Dermis blood vessel endothelial cell (primary cell): ENCODE data around the gene ZC3H18. TPM values are rescaled to one million over a fixed set of nuclear protein-coding genes. Genes with fewer than 3 reads are reported as not detected.
"Not testable (repeated sequence)": the region's sequence is repeated elsewhere in the genome, so short reads cannot be mapped to it uniquely, and the experiment has no call there.

Source experiments
- DNase-seq: peaks from one replicate; pipeline ENCODE4 v3.0.0; 2010
- total RNA-seq: library from RNA; depleted of rRNA; stranded (reverse); fragments of >200 nt; gene quantifications from 2 replicates; pipeline ENCODE4 v1.2.3, GENCODE V29; 2014

ZC3H18 gene
- total RNA-seq, 1 donor from 2014 or later, result 15.3 TPM

DNA sequence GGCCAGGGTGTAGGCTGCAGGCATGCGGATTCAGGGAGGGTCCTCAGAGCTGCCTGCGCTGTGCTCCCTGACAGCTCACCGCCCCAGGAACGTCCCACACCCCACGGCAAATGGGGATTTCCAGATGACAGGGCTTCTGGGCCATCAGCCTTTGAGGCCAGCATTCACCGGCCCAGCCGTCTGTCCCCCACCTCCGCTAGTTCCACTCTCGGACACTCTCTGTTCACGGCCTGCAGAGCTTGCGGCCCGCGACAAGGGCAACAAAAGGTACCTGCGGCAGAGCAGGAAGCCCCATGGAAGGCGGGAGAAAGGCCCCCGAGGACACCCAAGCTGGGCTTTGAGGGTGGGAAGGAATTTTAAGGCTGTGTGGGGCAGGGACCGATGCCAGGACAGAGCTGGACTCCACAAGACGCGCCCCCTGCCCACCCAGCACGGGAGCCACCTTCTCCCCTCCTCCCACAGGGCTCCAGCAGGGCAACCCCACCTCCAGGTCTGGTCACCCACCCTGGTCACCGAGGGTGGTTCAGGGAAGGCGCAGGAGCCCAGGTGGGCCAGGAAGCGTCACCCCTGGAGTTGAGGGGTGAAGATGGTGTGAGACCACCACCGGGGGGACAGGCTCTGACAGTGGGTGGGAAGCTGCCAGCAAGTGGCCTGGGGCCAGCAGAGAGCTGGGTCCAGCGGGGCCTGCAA, 86.2 kb downstream of the ZC3H18 start:
- no peak for DNase-seq

DNA sequence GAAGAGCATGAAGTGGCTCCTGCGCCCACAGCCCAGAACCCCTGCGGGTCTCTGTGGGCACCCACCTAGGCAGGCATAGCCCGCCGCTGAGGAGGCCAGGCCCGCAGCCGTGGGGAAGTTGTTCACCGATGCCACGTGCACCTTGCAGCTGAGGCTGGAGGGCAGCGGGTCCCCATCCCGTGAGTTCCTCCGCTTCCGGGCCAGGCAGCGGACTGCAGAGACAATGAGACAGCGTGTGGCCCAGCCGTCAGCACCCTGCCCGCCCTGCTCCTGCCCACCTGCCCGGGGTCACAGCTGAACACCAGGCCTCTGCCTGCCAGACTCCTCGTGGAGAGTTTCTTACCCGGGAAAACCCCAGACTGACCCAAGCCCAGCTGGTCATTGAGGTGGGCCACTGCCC, 87.2 kb downstream of the ZC3H18 start:
- no peak for DNase-seq

DNA sequence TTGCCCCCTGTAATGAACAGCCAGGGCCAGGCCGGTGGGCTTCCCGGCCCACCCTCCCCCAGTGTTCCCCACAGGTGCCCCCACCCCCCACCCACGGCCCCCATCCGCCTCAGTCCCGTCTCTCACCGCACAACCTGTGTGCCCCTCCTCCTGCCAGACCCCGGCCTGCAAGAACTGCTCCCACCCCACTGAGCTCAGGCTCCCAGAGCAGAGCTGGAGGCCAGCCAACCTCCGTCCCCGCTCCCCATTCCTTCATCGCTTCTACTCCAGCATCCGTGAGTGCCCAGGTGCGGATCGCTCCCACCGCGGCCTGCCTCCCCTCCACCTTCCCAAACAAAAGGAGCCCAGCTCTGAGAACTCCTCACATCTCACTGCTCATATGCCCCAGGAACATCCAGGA, 88.5 kb downstream of the ZC3H18 start:
- no peak for DNase-seq

DNA sequence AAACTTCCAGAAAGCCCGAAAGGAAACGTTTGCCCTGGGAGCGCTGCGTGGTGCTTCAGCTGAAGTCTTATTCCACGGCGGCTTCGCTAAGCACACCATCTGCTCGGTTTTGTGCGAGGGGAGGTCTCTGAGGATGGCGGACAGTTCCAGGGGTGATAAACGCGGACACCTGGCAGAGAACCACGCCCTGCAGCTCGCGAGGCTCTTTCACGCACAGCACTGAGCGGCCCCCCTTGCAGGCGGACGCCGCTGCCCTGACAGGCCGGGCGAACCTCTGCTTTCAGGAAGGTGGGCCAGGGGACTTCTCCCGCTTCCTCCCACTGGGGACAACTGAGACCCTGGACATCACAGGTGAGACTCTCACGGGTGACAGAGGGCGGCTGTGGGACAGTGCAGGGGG, 89.0 kb downstream of the ZC3H18 start:
- no peak for DNase-seq

DNA sequence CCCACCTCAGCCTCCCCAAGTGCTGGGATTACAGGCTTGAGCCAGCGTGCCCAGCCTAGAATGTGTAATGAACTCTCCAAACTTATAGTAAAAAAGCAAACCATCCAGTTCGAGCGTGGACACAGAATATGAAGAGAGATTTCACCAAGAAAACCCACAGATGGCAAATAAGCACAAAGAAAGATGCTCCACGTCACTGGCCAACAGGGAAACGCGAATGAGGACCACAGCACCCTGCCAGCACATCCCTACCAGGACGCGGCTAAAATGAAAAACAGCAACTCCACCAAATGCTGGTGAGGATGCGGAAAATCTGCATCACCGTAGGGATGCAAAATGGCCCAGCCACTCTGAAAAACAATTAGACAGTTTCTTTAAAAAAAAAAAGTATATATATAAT, 91.3 kb downstream of the ZC3H18 start:
- DNase-seq, result no peak

DNA sequence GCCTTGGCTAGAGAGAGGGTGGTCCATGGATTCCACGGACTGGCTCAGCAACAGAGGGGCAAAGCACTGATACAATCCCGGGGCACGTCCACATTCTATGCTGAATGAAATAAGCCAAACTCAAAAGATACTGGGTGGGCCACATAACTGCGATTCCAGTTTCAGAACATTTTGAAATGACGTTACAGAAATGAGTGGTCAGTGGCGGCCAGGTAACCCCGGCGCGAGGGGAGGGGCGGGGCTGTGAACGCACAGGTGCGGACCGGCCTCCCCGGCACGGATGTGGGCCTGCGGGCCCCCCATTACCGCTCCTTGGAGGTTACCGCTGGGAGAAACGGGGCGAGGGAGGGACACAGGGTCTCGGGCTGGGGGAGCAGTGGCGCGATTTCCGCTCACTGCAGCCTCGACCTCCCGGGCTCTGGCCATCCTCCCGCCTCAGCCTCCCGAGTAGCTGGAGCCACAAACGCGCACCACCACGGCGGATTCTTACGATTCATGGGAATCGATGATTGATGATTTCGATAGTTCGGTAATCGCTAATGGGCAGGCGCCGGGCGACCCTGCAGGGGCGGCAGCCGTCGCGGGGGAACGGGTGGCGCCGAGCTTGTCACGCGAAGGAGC, 92.1 kb downstream of the ZC3H18 start:
- no peak for DNase-seq

DNA sequence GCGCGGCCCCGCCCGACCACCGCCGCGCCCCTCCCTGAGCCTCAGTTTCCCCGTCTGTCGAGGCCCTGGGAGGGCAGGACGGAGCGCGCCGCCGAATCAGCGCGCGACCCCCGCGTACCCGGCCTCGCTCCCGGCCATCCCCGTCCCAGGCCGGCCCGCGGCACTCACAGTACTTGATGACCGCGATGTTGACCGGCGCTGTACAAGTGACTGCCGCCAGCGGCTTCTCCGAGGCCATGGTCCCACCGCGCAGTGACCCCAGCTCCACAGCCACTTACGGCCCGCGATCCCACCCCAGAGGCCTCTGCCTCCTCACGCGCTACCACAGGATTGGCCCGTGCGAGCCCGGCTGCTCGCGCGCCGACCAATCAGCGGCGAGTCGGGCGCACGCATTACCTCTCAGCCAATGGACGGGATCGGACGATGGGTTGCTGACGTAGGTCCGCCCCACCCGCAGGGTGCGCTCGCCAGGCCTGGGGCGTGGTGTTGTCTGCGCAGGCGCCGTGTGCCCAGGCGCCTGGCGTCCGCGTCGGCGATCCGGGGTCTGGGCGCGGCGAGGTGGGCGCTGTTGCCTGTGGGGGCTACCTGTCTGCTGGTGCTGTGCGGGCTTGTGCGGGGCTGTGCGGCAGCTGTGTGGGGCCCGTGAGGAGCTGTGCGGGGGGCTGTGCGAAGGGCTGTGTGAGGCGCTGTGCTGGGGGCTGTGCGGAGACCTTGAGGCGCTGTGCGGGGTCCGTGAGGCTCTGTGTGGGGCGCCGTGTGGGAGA, 92.8 kb downstream of the ZC3H18 start, which contains the start of gene MVD:
Gene MVD, minus strand, starts transcription at position 249 of the 764 bp plus-strand sequence. Its CDS starts 11 bp downstream, at position 238.
- peak; percentile 99 for DNase-seq

DNA sequence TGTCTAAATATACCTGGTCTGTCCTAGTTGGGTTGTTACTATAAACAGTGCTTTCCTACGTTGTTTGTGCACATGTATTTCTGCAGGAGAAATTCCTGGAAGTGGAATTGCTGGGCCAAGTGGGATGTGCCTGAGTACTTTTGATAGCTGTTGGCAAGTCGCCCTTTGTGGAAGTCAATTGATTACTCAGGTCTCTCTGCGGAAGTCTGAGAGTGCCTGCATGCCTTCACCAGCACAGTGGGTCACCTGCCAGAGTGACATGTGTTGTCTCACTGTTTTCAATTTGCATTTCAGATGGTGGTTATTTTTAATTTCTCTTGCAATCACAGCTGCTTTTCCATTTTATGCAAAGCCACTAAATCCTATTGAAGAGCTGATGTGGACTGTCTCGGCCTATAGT, 94.9 kb downstream of the ZC3H18 start:
- DNase-seq, result peak; percentile 96

DNA sequence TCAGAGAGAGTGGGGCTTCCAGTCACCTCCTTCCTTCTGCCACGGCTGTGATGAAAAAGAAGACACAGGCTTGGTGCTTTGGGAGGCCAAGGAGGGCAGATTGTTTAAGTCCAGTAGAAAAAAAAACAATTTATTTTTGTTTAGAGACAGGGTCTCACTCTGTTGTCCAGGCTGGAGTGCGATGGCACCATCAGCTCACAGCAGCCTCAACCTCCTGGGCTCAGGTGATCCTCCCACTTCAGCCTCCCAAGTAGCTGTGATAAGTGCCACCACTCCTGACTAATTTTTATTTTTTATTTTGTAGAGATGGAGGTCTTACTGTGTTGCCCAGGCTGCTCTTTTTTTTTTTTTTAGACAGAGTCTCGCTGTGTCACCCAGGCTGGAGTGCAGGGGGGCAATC, 95.4 kb downstream of the ZC3H18 start:
- no peak for DNase-seq

DNA sequence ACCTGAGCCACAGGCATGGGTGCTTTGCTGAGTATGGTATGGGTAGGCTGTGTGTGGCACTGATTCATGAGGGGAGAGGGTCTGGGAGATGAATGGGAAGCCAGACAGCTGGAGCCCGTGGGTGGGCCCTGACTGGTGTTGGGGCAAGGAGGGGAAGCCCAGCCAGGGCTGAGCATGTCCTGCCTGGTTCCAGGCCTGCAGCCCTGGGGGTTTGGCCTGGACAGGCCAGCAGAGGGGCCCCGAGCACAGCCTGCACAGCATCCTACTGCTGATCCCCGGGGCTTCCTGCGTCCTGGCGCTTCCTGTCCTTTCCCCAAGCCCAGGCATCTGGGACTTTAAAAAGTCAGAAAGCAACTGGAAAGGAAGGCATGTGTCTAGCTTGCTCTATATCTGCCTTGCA, 97.3 kb downstream of the ZC3H18 start:
- DNase-seq, result peak; percentile 49

DNA sequence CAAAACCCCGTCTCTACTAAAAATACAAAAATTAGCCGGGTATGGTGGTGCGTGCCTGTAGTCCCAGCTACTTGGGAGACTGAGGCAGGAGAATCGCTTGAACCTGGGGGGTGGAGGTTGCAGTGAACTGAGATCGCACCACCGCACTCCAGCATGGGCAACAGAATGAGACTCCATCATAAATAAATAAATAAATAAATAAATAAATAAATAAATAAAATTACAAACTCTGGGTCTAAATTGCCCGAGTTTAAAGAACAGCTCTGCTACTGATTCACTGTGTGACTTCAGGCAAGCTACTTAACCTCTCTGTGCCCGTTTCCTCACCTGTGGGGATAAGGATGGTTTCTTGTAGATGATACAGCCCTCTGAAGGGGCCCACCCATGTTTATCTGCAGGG, 99.3 kb downstream of the ZC3H18 start:
- not testable (repeated sequence) for DNase-seq

DNA sequence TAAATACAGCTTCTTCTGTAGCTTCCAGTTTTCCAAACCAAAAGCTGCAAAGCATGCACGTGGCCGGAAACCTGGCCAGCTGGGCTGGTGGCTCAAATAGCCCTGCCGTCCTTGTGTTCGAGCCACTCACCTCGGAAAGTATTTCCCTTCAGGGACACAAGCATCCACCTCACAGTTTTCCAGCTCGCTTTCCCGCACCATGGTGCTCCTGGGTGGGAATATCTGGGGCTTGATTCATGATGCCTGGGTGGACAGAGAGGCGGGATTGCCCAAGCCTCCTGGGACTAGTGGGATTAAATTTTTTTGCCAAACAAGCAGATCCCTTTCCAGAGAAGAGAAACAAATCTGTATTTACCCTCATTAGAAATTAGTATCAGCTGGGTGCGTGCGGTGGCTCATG, 99.8 kb downstream of the ZC3H18 start:
- peak; percentile 15 for DNase-seq

DNA sequence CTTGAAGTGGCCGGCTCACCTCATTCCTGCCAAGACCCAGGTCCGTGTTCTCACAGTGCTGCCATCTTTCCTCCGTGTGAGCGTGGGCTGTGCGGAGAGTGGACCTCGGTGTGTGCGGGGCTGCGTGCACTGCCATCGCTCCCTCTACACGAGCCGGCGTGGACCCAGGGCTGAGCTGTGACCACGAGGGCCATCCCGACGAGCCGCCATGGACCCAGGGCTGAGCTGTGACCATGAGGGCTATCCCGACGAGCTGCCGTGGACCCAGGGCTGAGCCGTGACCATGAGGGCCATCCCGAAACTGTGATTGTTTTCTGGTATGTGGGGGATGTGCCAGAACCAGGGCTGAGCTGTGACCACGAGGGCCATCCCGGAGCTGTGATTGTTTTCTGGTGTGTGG, 101.6 kb downstream of the ZC3H18 start:
- DNase-seq, result no peak

DNA sequence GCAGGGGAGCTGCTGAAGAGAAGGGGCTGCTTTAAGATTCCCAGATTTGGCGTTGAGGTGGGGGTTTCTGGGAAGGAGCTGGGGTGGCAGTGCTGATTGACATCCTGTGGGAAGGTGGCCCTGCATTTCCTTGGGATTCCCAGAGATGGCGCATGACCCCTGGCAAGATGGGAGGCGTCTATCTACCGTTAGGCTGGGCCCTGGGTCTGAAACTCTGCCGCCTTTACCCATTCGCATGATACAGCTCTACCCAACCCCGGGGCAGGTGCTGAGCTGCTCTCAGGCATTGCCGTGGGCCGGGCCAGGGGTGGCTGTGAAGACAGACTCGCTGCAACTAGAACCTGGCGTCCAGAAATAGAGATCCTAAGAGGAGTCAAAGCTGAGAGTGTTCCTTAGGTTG, 102.6 kb downstream of the ZC3H18 start:
- peak; percentile 40 for DNase-seq

DNA sequence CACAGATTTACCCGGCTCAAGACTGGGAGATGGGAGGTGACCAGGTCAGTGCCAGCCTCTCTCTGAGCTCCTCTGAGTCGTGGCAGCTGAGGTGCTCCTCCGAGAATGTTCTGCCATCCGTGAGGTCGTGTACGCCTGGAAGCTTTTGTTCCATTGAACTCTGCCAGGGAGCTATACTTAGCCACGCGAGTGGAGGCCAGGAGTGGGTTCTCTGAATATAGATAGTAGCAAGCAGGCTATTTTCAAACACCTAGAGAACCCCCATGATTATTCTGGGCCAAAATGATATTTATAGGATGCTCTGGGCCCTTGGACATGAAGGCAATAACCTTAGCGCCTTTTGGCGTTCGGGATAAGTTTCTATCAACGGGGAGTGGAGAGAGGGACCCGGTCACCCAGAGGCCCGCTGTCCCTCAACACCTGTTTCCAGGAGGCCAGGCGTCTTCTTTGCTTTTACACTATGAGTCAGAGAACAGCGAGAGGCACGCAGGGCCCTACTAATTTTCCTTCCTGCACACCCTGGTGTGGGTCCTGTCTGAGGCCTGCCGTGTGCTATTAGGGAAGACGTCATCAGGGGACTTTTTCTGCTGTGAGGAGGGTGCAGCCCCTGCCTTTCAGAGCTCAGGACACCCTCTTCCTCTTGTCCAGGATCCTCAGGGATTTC, 103.6 kb downstream of the ZC3H18 start:
- DNase-seq, result no peak

DNA sequence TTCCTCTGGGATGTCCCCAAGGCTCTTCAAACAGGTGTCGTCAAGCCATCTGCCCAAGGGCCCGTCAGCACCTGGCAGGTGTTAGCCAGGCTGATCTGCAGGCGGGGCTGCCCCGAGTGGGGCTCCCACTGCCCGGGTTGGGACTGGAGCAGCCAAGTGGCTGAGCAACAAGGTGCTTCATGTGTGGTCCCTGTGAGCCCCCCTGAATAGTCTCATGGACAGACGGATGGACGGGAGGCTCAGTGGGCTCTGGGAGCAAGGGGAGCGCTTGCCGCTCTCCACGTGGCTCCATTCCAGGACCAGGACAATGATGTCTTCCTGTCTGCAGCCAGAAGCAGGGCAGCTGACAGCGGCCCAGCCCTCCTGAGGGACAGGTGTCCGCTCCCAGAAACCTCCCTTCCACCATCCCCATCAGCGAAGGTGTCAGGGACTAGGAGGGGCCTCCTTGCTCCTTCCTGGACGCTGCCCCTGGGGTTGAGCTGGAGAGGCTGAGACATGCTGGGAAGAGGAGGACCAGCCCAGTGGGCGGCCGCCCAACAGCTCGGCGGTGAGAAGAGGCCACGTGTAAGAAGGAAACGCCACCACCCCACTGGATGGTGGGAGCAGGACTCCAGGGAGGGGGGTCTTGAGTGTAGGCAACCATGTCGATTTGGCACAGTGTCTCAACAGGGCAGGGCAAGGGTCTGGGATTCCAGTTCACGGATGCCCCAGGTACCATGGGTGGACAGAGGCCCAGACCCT, 106.5 kb downstream of the ZC3H18 start:
- DNase-seq, result no peak

DNA sequence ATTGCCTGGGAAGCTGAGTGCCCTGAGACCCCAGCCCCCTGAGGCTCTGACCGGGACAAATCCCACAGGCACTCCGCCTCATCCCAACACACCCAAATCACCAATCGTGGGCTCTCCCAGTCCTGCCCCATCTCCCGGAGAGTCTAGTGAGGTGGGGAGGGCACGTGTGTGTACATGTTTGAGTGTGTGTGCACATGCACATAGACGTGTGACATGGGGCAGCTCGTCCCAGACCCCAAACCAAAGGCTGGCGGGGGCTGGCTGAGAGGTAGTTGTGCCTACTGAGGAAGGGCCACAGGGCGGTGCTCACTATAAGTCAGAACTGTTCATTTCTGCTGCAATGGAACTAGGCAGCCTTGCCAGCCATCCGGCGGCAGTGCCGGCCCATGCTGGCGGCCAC, 107.5 kb downstream of the ZC3H18 start:
- no peak for DNase-seq

DNA sequence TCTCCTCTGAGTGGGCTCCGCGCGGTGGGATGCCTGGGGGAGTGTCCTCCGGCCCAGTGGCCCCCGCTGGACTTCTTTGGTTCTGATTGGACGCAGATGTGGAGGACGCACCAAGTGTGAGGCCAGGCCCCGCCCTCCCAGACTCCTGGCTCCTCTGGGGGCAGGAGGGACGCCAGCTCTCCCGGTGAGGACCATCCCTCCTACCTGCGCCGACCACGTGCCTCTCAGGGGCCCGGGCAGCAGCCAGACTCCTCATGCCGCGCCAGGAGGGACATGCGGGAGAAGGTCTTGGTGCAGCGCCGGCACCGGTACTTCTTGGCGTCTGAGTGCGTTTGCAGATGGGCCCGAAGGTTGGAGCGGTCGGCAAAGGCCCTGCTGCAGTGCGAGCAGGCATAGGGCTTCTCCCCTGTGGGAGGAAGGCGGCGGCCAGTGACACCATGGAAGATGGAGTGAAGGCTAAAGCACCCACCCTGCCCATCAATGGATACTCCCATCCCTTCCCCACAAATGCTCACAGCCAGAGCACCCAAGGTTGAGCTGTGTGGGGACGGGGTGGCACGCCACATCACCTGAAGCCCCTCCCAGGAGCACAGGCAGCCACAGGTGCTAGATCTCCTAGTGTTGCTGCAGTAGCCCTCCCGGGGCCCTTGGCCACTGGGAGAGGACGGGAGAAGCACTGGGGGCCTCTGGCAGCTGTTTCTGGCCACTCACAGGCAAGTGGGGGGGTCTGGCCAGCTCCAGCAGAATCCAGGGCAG, 108.2 kb downstream of the ZC3H18 start:
- DNase-seq, result no peak

DNA sequence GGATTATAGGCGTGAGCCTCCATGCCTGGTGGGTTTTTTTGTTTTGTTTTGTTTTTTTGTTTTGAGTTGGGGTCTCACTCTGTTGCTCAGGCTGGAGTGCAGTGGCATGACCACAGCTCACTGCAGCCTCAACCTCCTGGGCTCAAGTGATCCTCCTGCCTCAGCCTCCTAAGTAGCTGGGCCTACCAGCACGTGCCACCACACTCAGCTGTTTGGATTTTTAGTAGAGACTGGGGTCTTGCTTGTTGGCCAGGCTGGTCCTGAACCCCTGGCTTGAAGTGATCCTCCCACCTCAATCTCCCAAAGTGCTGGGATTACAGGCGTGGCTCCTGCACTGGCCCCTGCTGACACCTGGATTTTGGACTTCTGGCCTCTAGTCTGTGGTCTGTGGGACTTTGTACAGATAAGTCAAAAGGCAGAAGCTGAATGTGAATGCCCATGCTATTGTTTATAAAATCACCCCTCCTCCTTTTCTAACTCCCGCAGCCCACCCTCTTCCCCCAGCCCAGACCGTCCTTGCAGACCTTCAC, 110.4 kb downstream of the ZC3H18 start:
- DNase-seq, result no peak

DNA sequence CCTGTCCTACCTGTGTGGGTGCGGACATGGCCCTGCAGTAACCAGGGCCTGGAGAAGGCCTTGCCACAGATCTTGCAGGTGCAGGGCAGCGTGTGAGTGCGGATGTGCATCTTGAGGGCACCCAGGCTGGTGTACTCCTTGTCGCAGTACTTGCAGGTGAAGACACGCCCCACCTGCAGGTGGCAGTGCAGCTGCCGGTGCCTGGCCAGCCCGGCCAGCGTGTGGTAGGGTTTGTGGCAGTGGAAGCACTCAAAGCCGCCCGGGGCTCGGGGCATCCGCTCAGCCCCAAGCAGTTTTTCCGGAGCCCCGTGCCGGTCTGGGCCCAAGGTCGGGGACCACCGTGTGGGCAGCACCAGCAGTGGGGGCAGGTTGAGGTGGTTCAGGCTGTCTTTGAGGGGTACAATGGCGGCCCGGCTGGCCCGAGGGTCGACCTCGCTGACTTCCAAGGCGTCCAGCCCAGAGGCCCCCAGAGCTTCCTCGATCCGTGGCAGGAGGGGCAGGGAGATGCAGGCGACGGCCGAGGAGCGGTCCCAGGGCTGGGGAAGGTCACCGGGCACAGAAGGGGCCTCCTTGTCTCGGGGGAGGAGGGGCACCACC, 111.0 kb downstream of the ZC3H18 start:
- peak; percentile 42 for DNase-seq
